Endothelial cell (in vitro differentiated cells): ENCODE measurements around the gene ITPKA. TPM values are rescaled to one million over a fixed set of nuclear protein-coding genes. Genes with fewer than 3 reads are reported as not detected.

Experiments
- DNase-seq: peaks from one replicate; pipeline ENCODE4 v3.0.0; 2021; ENCODE audit warnings: low spot score
- H3K27ac Mint-ChIP-seq: one replicate; pipeline ENCODE4 v1.8.0; 2021; ENCODE audit warnings: mixed read lengths, inconsistent platforms; ENCODE audit not compliant: unreplicated experiment
- H3K27me3 Mint-ChIP-seq: one replicate; pipeline ENCODE4 v1.8.0; 2021; ENCODE audit warnings: mild to moderate bottlenecking, moderate library complexity, mixed read lengths, inconsistent platforms; ENCODE audit not compliant: unreplicated experiment
- H3K36me3 Mint-ChIP-seq: one replicate; pipeline ENCODE4 v1.8.0; 2021; ENCODE audit warnings: mild to moderate bottlenecking, low read depth, mixed read lengths, inconsistent platforms; ENCODE audit not compliant: unreplicated experiment
- H3K4me1 Mint-ChIP-seq: one replicate; pipeline ENCODE4 v1.8.0; 2021; ENCODE audit warnings: mild to moderate bottlenecking, mixed read lengths, inconsistent platforms; ENCODE audit not compliant: unreplicated experiment
- H3K4me3 Mint-ChIP-seq: one replicate; pipeline ENCODE4 v1.8.0; 2021; ENCODE audit warnings: mild to moderate bottlenecking, mixed read lengths, inconsistent platforms; ENCODE audit not compliant: unreplicated experiment
- H3K9me3 Mint-ChIP-seq: one replicate; pipeline ENCODE4 v1.8.0; 2021; ENCODE audit warnings: mixed read lengths, inconsistent platforms; ENCODE audit not compliant: unreplicated experiment
- CTCF ChIP-seq: fragments of 200-600 bp; sonication (generic); IDR thresholded peaks from one replicate; pipeline ENCODE4 v1.5.0; 2021; ENCODE audit warnings: antibody characterized with exemption; ENCODE audit not compliant: unreplicated experiment
- total RNA-seq: library from RNA; stranded (reverse); fragmentation: NEBNext Ultra II Directional; extraction: Animal tissue kit (Norgen Biotek cat#: 25700); gene quantifications from one replicate; pipeline ENCODE4 v1.2.1, GENCODE V29; 2021; ENCODE audit not compliant: unreplicated experiment

The ITPKA gene
- total RNA-seq, 1 donor from 2014 or later, result 4.2 TPM

GRCh38 chr15:41506796-41507341 lies 13.2 kb downstream of the ITPKA start:
- peaks cover 6% of the 10 kb centered on the region for H3K4me1 Mint-ChIP-seq
- H3K4me3 Mint-ChIP-seq, result peak overlapping the region; percentile 59
- no peaks in the 10 kb centered on the region for H3K9me3 Mint-ChIP-seq
- no peak overlapping the region for H3K27ac Mint-ChIP-seq
- H3K36me3 Mint-ChIP-seq, result peaks cover 6% of the 10 kb centered on the region
- peaks cover 24% of the 10 kb centered on the region for H3K27me3 Mint-ChIP-seq
- no peak for TF ChIP-seq CTCF
- DNase-seq, result no peak

GRCh38 chr15:41507820-41508290 lies 14.2 kb downstream of the ITPKA start:
- no peak for DNase-seq
- no peak overlapping the region for H3K27ac Mint-ChIP-seq
- peaks cover 29% of the 10 kb centered on the region for H3K27me3 Mint-ChIP-seq
- TF ChIP-seq CTCF, result no peak
- no peak overlapping the region for H3K4me3 Mint-ChIP-seq
- no peaks in the 10 kb centered on the region for H3K9me3 Mint-ChIP-seq
- peaks cover 10% of the 10 kb centered on the region for H3K4me1 Mint-ChIP-seq
- peaks cover 6% of the 10 kb centered on the region for H3K36me3 Mint-ChIP-seq

- no peak for TF ChIP-seq CTCF
- Mint-ChIP-seq H3K9me3 (no peaks in the 10 kb centered on the region), H3K4me1 (peaks cover 5% of the 10 kb centered on the region), H3K27me3 (peaks cover 25% of the 10 kb centered on the region), H3K4me3 (peak overlapping the region; percentile 47), H3K27ac (no peak overlapping the region), H3K36me3 (peaks cover 6% of the 10 kb centered on the region)
- no peak for DNase-seq
These were observed 17.1 kb downstream of the ITPKA start for GRCh38 chr15:41510728-41511127.

GRCh38 chr15:41511331-41511898 lies 17.7 kb downstream of the ITPKA start:
- peaks cover 10% of the 10 kb centered on the region for H3K36me3 Mint-ChIP-seq
- no peaks in the 10 kb centered on the region for H3K9me3 Mint-ChIP-seq
- no peak for TF ChIP-seq CTCF
- H3K4me1 Mint-ChIP-seq, result peaks cover 5% of the 10 kb centered on the region
- H3K27ac Mint-ChIP-seq, result no peak overlapping the region
- peaks cover 22% of the 10 kb centered on the region for H3K27me3 Mint-ChIP-seq
- DNase-seq, result no peak
- H3K4me3 Mint-ChIP-seq, result no peak overlapping the region

GRCh38 chr15:41511899-41512369 lies 18.3 kb downstream of the ITPKA start:
- H3K4me3 Mint-ChIP-seq, result no peak overlapping the region
- H3K4me1 Mint-ChIP-seq, result peaks cover 5% of the 10 kb centered on the region
- H3K9me3 Mint-ChIP-seq, result no peaks in the 10 kb centered on the region
- DNase-seq, result peak; percentile 11
- peaks cover 14% of the 10 kb centered on the region for H3K36me3 Mint-ChIP-seq
- no peak overlapping the region for H3K27ac Mint-ChIP-seq
- TF ChIP-seq CTCF, result no peak
- H3K27me3 Mint-ChIP-seq, result peaks cover 20% of the 10 kb centered on the region
